GM11168 (cell line): ENCODE data around the gene ADGRL3.

Experiments
- in situ Hi-C: fragments of 300-500 bp; cut with MboI; formaldehyde crosslinking; loops from one replicate; pipeline ENCODE4 v1.12.0; 2022; ENCODE audit warnings: low sequenced_read_pairs; ENCODE audit not compliant: unreplicated experiment

ADGRL3 gene

GRCh38 chr4:62118558-62118957 lies 918.4 kb downstream of the ADGRL3 start:
- in situ Hi-C loops: no loop called here

GRCh38 chr4:62119195-62119594 lies 919.1 kb downstream of the ADGRL3 start:
- in situ Hi-C loops: no loop called here

- in situ Hi-C loops: no loop called here
Observed at GRCh38 chr4:62126064-62126732, 926.1 kb downstream of the ADGRL3 start.
